Suprapubic skin (tissue), 3 donors: ENCODE data around the gene RPS6KA5.

Experiments used
- CTCF ChIP-seq, 2 donors: fragments of 200-600 bp in 1 of 2; fragments of 450-650 bp in 1 of 2; sonication (generic) in 1 of 2; IDR thresholded peaks; one replicate each; pipeline ENCODE4 v1.5.1; 2016 to 2019; ENCODE audit warnings: antibody characterized with exemption in 2 of 2, mild to moderate bottlenecking in 1 of 2, moderate library complexity in 1 of 2
- POLR2A ChIP-seq, 2 donors: fragments of 450-650 bp; IDR thresholded peaks; one replicate each; pipeline ENCODE4 v1.6.1; 2017; ENCODE audit warnings: antibody characterized with exemption in 2 of 2, mild to moderate bottlenecking in 2 of 2, moderate library complexity in 2 of 2

GRCh38 chr14:91029456-91030217, 30.8 kb downstream of the RPS6KA5 start:
- TF ChIP-seq CTCF (IDR thresholded peaks at IDR 0.05) (no peak), POLR2A (IDR thresholded peaks at IDR 0.05) (no peak)
